Parathyroid adenoma (tissue), 2 donors: ENCODE results near the gene ARHGEF6.
"Not testable (repeated sequence)": the region's sequence is repeated elsewhere in the genome, so short reads cannot be mapped to it uniquely, and the experiment has no call there.

Experiments
- H2AFZ ChIP-seq: fragments of 300-600 bp; sonication (generic); one replicate; pipeline ENCODE4 v1.7.0; 2017; ENCODE audit warnings: antibody characterized with exemption, mild to moderate bottlenecking
- H3K27ac ChIP-seq: fragments of 300-600 bp; sonication (generic); one replicate; pipeline ENCODE4 v1.7.0; 2017
- H3K27me3 ChIP-seq: fragments of 300-600 bp; sonication (generic); one replicate; pipeline ENCODE4 v1.7.0; 2017; ENCODE audit warnings: low read length; ENCODE audit not compliant: control insufficient read depth, insufficient read depth
- H3K36me3 ChIP-seq: fragments of 300-600 bp; sonication (generic); one replicate; pipeline ENCODE4 v1.7.0; 2017; ENCODE audit warnings: low read length; ENCODE audit not compliant: control insufficient read depth, insufficient read depth
- H3K4me1 ChIP-seq: fragments of 300-600 bp; sonication (generic); one replicate; pipeline ENCODE4 v1.7.0; 2017; ENCODE audit warnings: control low read depth
- H3K4me2 ChIP-seq: fragments of 300-600 bp; sonication (generic); one replicate; pipeline ENCODE4 v1.7.0; 2017; ENCODE audit warnings: low read length
- H3K4me3 ChIP-seq: fragments of 300-600 bp; sonication (generic); one replicate; pipeline ENCODE4 v1.7.0; 2017; ENCODE audit warnings: low read depth, low read length
- H3K79me2 ChIP-seq: fragments of 300-600 bp; sonication (generic); one replicate; pipeline ENCODE4 v1.7.0; 2017; ENCODE audit warnings: control low read depth
- H3K9ac ChIP-seq: fragments of 300-600 bp; sonication (generic); one replicate; pipeline ENCODE4 v1.7.0; 2017; ENCODE audit warnings: mild to moderate bottlenecking
- H3K9me3 ChIP-seq: fragments of 300-600 bp; sonication (generic); one replicate; pipeline ENCODE4 v1.7.0; 2017; ENCODE audit warnings: low read length; ENCODE audit not compliant: control insufficient read depth
- TF ChIP-seq, protein P1 (sequence below): fragments of 300-600 bp; sonication (generic); IDR thresholded peaks from one replicate; pipeline ENCODE4 v1.7.0; 2017; ENCODE audit warnings: antibody characterized with exemption, mild to moderate bottlenecking
- donor health status: primary hyperparathyroidism.

ARHGEF6 gene

DNA sequence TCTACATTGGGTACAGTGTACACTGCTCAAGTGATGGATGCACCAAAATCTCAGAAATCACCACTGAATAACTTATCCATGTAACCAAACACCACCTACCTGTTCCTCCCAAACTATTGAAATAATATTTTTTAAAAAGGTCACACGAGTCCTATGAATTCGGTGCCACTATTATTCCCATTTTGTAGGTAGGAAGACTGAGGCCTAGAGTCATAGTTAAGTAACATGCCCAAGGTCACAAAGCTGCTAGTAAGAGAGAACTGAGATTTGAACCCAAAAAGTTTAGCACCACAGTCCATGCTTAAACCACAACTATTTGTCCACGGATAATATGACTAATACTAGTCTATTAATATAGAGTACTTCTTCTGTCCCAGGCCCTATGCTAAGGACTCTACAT is 2.7 kb downstream of the ARHGEF6 start:
- Histone ChIP-seq H3K27ac (no peak overlapping the region), H3K36me3 (no peaks in the 10 kb centered on the region), H3K4me1 (no peaks in the 10 kb centered on the region), H2AFZ (no peak overlapping the region), H3K4me2 (no peak overlapping the region), H3K9me3 (no peaks in the 10 kb centered on the region), H3K9ac (no peak overlapping the region), H3K4me3 (no peak overlapping the region), H3K27me3 (no peaks in the 10 kb centered on the region), H3K79me2 (no peaks in the 10 kb centered on the region)
- TF ChIP-seq, protein P1, sequence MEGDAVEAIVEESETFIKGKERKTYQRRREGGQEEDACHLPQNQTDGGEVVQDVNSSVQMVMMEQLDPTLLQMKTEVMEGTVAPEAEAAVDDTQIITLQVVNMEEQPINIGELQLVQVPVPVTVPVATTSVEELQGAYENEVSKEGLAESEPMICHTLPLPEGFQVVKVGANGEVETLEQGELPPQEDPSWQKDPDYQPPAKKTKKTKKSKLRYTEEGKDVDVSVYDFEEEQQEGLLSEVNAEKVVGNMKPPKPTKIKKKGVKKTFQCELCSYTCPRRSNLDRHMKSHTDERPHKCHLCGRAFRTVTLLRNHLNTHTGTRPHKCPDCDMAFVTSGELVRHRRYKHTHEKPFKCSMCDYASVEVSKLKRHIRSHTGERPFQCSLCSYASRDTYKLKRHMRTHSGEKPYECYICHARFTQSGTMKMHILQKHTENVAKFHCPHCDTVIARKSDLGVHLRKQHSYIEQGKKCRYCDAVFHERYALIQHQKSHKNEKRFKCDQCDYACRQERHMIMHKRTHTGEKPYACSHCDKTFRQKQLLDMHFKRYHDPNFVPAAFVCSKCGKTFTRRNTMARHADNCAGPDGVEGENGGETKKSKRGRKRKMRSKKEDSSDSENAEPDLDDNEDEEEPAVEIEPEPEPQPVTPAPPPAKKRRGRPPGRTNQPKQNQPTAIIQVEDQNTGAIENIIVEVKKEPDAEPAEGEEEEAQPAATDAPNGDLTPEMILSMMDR, result no peak

DNA sequence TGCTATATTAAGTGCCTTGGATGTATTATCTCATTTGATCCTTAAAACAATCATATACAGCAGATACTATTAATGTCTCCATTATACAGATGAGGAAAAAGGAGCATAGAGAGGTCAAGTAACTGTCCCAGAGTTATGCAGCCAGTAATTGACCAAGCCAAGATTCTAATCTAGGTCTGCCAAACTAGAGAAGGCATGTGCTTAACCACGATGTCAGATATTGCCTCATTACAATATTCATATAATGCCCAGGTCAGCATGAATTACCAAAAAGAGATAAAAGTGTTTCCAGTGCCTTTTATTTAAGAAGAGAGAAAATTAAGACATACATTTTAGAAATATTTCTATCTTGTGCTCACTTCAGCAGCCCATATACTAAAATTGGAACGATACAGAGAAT is 7.1 kb downstream of the ARHGEF6 start:
- TF ChIP-seq, protein P1, result no peak
- no peaks in the 10 kb centered on the region for H3K4me1 ChIP-seq
- H3K4me3 ChIP-seq, result no peak overlapping the region
- H2AFZ ChIP-seq, result no peak overlapping the region
- H3K27ac ChIP-seq, result no peak overlapping the region
- H3K9me3 ChIP-seq, result no peaks in the 10 kb centered on the region
- no peaks in the 10 kb centered on the region for H3K36me3 ChIP-seq
- H3K79me2 ChIP-seq, result no peaks in the 10 kb centered on the region
- H3K4me2 ChIP-seq, result no peak overlapping the region
- H3K9ac ChIP-seq, result no peak overlapping the region
- H3K27me3 ChIP-seq, result no peaks in the 10 kb centered on the region

DNA sequence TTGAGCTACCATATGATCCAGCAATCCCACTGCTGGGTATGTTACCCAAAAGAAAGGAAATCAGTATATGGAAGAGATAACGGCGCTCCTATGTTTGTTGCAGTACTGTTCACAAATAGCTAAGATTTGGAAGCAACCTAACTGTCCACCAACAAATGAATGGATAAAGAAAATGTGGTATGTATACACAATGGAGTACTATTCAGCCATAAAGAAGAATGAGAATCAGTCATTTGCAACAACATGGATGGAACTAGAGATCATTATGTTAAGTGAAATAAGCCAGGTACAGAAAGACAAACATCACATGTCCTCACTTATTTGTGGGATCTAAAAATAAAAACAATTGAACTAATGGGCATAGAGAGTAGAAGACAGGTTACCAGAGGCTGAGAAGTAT is 8.9 kb downstream of the ARHGEF6 start:
- H3K27me3 ChIP-seq, H3K27ac ChIP-seq: not testable (repeated sequence)

DNA sequence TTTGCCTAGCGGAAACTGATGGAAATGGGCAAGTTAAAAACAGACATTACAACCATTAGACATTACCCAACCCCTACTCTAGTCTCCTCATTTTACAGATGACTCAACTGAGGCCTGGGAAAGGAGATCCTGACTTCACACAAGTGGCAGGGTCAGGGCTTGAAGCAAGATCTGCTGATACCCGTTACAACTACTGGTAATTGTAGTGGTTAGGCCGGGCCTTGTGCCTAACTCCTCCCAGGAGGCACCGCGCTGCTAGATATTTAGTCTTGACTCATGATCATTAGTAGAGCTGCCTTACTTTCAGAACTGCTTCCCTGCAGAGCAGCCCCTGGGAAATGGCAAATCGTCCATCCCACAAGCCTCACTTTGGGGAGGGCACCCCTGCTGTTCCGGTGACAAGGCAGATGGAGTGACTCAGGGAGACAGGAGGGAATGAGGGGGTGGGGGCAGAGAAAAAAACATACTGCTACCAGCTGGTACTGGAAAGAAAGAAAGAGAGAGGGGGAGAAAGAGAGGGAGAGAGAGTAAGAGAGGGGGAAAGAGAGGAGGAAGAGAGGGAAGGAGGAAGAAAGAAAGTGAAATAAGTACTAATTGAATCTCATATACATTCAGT is 12.2 kb downstream of the ARHGEF6 start:
- Histone ChIP-seq H3K4me1 (no peaks in the 10 kb centered on the region), H3K36me3 (no peaks in the 10 kb centered on the region), H3K9me3 (no peaks in the 10 kb centered on the region), H2AFZ (no peak overlapping the region), H3K27ac (no peak overlapping the region), H3K79me2 (no peaks in the 10 kb centered on the region), H3K9ac (no peak overlapping the region), H3K27me3 (no peaks in the 10 kb centered on the region), H3K4me3 (no peak overlapping the region), H3K4me2 (no peak overlapping the region)
- TF ChIP-seq, protein P1, result no peak

More for the DNA sequence above, 8.9 kb downstream of the ARHGEF6 start:
- H3K4me2 ChIP-seq, H2AFZ ChIP-seq, H3K9me3 ChIP-seq, H3K4me3 ChIP-seq, H3K4me1 ChIP-seq, H3K9ac ChIP-seq, H3K79me2 ChIP-seq, H3K36me3 ChIP-seq: not testable (repeated sequence)

DNA sequence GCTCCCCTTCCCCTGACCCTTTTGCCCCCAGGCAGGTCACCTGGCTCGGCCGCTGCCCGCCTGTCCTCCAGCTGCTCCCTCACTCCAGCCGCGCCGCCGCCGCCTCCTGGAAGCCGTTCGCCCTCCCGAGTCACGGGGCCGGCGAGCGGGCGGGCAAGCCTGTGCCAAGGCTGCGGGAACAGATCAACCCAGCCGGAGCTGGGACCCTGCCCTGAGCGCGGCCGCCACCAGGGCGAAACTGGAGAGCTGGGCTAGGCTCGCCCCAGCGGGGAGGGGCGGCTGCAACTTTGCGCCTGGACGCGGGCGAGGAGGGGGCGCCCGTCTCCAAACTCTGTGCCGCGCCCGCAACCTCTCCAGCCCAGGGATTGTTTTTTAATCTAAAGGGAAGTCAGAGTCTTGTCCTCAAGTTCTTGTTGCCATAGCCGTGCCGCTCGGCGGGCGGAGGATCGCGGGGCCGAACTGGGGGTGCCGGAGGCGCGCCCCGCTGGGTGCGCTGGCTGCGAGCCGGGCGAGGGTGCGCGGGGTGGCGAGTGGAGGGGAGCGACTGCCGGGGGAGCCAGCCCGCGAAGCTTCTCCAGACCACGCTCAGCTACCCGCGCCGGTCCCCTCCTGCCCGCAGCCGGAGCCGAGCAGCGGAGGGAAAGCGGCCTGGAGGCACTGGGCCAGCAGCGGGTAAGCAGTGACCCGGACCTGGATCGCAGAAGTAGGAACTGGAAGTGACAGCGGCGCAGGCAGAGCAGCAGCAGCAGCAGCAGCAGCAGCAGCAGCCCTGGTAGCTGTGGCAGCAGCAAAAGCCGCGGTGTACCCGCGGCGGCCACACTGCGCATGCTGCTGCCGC is 13.4 kb downstream of the ARHGEF6 start:
- Histone ChIP-seq H3K27ac (peak overlapping the region; percentile 59), H3K79me2 (no peaks in the 10 kb centered on the region), H3K4me2 (peak overlapping the region; percentile 75), H3K27me3 (no peaks in the 10 kb centered on the region), H3K9me3 (no peaks in the 10 kb centered on the region), H3K4me1 (no peaks in the 10 kb centered on the region), H3K4me3 (peak overlapping the region; percentile 67), H2AFZ (peak overlapping the region; percentile 82), H3K36me3 (no peaks in the 10 kb centered on the region), H3K9ac (no peak overlapping the region)
- TF ChIP-seq, protein P1, result peak; percentile 14
